ENCODE results near the gene CPD. TPM values are rescaled to one million over a fixed set of nuclear protein-coding genes. Genes with fewer than 3 reads are reported as not detected.
"Not testable (repeated sequence)": the region's sequence is repeated elsewhere in the genome, so short reads cannot be mapped to it uniquely, and the experiment has no call there.

The CPD gene
- total RNA-seq = 10 to 100 TPM; 18.6 to 23.3 TPM

DNA sequence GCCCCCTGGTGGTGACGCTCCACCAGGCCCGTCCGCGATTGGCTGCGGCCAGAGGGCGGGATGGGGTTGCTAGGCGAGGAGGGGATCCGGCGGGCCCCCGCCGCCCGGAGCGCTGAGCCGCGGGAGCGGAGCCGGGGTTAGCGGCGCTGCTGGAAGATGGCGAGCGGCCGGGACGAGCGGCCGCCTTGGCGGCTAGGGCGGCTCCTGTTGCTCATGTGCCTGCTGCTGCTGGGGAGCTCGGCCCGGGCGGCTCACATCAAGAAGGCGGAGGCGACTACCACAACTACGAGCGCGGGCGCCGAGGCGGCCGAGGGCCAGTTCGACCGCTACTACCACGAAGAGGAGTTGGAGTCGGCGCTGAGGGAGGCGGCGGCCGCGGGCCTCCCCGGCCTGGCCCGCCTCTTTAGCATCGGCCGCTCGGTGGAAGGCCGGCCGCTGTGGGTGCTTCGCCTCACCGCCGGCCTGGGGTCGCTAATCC lies at the start of gene CPD:
Gene CPD (plus strand): TSS at position 103 of the 478 bp plus-strand sequence. CDS start 54 bp downstream, at position 157.
- POLR2A ChIA-PET = interaction anchor here (1.4 to 3.2 kb wide), 3 partner anchors 15 to 87 kb away, joined by 3 to 12 read pairs (median 4); partner anchors contain the start of gene BLMH
- Mint-ChIP-seq H3K27ac (peak within 1 kb of the TSS; percentile 95), H3K27me3 (peaks cover 2% of the 10 kb centered on the region), H3K4me1 (peaks cover 49% of the 10 kb centered on the region), H3K4me3 (peak within 1 kb of the TSS; percentile 98), H3K36me3 (no peaks in the 10 kb centered on the region), H3K9me3 (no peaks in the 10 kb centered on the region)
- peak; percentile 98 for DNase-seq
- peak; percentile 96 for ATAC-seq (ENCODE audit: low read depth)

DNA sequence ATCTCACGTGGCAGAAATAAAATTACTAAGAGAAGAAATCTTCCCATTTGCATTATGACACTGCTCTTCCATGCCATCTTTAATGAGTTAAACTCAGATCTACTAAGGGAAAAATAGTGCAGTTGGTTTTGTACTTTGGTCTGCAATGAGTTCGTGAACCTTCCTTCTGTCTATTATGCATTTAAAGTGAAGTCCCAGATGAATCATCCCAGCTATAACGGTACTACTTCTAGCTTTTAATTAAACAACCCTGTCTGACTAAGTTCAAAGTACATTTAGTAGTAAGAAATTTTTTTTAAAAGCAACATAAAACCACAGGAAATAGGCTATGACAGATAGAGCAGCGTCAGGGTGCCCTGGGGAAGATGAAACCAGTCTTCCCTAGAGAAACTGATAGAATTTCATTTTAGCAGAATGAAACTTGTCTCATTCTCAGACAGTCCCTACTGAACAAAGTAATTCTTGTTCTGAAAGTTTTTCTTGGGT lies 46.6 kb upstream of the CPD start:
- Mint-ChIP-seq H3K27me3 (no peaks in the 10 kb centered on the region), H3K4me1 (peaks cover 41% of the 10 kb centered on the region), H3K9me3 (peaks cover 2% of the 10 kb centered on the region), H3K4me3 (peak overlapping the region; percentile 71), H3K27ac (peak overlapping the region; percentile 82), H3K36me3 (no peaks in the 10 kb centered on the region)
- DNase-seq (no peak), ATAC-seq (ENCODE audit: low read depth) (peak; percentile 90)
- POLR2A ChIA-PET = interaction anchor here (0.6 to 0.7 kb wide), 3 partner anchors 27 to 41 kb away, joined by 3 to 4 read pairs (median 3); no protein-coding TSS in a partner anchor

DNA sequence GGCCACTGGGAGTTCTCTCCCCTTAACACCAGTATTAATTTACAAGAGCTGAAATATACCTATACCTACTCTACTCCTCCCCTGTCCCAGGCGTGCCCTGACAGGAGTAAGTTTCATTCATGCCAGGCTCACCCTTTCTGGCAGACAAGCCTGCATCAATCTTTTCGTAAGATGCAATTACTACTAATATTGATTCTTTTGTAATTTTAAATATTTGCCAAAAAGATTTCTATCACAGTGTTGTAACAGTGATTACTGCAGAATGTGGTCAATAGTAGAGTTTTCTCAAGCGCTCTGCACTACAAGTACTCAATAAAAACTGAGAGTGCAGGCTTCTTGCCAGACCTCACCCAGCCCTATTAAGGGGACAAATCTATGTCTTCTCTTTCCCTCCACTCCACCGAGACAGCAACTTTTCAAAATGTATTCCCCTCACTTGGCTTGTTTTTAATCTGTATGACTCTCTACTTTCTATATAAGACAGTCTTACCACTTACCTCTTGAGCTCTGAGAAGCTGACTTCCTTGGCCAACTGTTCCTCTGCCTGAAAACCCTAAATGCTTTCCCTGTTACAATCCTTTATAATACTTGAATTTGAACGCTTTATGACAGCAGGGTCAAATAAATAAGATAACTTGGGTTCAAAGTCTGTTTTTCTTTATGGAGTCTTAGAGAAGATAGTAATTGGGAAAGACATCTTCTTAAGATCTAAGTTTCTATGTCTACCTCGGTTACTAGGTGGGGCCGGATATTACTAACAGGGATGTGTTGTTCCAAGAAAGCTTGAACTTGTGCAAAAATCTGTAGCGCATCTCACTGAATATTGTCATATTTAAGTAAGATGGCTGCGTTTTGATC lies 45.0 kb upstream of the CPD start, which contains the start of gene TMIGD1:
Gene TMIGD1 (minus strand): TSS at position 555 of the 858 bp plus-strand sequence. CDS start 1,924 bp downstream, outside the sequence.
- Mint-ChIP-seq H3K4me1 (peaks cover 42% of the 10 kb centered on the region), H3K36me3 (no peaks in the 10 kb centered on the region), H3K9me3 (peaks cover 2% of the 10 kb centered on the region), H3K4me3 (no peak within 1 kb of the TSS), H3K27ac (peak within 1 kb of the TSS; percentile 82), H3K27me3 (peaks cover 4% of the 10 kb centered on the region)
- no peak for DNase-seq
- POLR2A ChIA-PET = interaction anchor here (1.0 kb wide), 1 partner anchor 10 kb away, joined by 3 read pairs; no protein-coding TSS in a partner anchor
- ATAC-seq (ENCODE audit: low read depth) = no peak

DNA sequence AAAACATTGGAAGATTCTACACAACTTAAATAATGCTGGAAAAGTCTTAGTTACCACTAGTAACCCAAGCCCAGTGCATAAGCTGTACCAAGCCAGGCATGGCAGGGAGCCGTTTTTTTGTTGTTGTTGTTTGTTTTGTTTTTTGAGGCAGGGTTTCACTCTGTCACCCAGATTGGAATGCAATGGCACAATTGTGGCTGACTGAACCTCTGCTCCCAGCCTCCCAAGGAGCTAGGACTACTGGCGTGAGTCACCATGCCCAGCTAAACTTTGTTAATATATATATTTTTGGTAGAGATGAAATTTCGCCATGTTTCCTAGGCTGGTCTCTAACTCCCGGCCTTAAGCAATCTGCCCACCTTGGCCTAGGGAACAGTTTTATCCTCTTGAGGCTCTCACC lies 44.3 kb upstream of the CPD start:
- POLR2A ChIA-PET = interaction anchor here (1.3 to 2.2 kb wide), 2 partner anchors 43 to 230 kb away, joined by 4 to 11 read pairs; partner anchors contain the start of gene BLMH
- Mint-ChIP-seq H3K36me3 (no peaks in the 10 kb centered on the region), H3K27ac (no peak overlapping the region), H3K27me3 (peaks cover 5% of the 10 kb centered on the region), H3K4me3 (no peak overlapping the region), H3K9me3 (peaks cover 2% of the 10 kb centered on the region), H3K4me1 (peaks cover 39% of the 10 kb centered on the region)
- DNase-seq (no peak), ATAC-seq (ENCODE audit: low read depth) (no peak)

DNA sequence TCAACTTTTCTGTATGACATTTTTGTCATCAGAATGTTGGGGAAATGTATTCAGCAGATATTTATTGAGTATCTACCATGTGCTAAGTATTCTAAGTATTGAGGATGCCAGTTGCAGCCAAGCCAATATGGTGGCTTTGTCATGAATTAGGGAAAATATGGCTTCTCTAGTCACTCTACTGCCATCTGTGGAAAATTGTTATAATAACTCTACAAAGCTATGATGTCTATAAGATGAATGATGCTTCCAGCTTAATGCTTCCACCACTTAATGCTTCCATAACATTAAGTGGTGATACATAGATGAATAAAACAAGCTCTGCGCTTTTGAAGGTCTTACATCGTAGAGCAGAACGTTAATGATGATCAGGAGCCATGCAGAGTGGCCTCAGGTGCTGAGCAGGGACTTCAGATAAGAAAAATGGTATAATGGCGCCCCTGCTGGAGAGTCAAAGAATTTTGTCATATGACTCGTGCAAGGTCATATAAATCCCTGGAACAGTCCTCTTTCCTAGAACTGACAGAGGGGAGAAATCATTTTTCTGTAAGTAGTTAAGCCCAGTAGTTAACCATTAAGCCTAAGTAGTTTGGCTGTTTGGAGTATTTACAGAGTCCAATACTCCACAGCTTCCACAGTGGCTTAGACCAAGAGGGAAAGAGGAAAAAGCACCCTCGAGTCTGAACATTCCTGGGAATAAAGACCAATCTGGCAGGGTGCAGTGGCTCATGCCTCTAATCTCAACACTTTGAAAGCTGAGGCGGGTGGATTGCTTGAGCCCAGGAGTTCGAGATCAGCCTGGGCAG lies 42.2 kb upstream of the CPD start:
- Mint-ChIP-seq H3K36me3 (no peaks in the 10 kb centered on the region), H3K27me3 (peaks cover 5% of the 10 kb centered on the region), H3K27ac (no peak overlapping the region), H3K4me3 (no peak overlapping the region), H3K9me3 (peaks cover 2% of the 10 kb centered on the region), H3K4me1 (peaks cover 32% of the 10 kb centered on the region)
- ATAC-seq (ENCODE audit: low read depth) = peak; percentile 32
- POLR2A ChIA-PET = interaction anchor here (1.0 to 2.2 kb wide), 2 partner anchors 45 to 232 kb away, joined by 3 to 11 read pairs; partner anchors contain the start of gene BLMH
- no peak for DNase-seq

DNA sequence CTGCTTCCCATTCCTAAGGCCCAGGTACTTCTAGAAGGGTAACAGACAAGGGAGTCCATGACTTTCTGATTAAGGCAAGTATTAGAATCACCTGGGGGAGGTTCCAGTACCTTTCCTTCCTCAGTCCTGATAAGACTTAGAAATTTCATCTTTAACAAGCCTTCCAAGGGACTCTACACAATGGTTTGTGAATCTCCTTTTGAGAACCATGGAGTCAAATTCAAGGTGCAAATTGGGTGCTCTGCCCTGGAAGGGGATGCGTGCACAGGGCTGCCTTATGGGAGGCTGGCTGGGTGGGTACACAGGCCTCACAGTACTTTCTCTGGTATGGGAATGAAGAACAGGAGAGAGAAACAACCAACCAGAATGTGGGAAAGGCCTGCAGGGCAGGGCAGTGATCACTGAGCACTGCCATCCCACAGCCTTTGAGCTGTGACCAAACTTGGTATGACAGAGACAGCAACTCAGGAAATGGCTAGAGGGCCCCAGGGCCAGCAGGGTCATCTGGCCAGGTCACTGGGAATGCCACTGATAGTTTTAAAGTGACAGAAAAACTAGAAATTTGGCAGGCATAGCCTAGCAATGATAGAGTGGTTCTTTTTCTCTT lies 41.2 kb upstream of the CPD start:
- no peak overlapping the region for H3K4me3 Mint-ChIP-seq

DNA sequence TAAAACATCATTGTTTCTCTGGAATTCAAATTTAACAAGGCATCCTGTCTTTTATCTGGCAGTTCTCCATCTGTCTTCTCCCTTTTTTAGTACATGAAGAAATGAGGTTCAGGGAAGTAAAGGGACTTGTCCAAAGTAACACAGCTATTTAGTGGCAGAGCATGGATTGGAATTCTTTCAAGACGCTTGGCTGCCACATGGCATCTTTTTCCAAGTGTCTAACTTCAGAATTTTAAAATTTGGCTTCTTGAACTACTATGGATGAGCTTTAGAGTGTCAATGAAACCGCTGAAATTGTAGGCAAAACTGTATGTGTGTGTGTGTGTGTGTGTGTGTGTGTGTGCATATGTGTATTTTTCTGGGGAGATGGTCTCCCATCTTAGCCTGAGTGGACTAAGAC lies 39.6 kb upstream of the CPD start:
- Mint-ChIP-seq H3K4me1 (peaks cover 17% of the 10 kb centered on the region), H3K27ac (no peak overlapping the region), H3K9me3 (peaks cover 2% of the 10 kb centered on the region), H3K27me3 (peaks cover 5% of the 10 kb centered on the region), H3K4me3 (no peak overlapping the region), H3K36me3 (no peaks in the 10 kb centered on the region)
- DNase-seq (no peak), ATAC-seq (ENCODE audit: low read depth) (no peak)
- POLR2A ChIA-PET = interaction anchor here (0.6 to 1.0 kb wide), 2 partner anchors 216 to 241 kb away, joined by 3 read pairs; no protein-coding TSS in a partner anchor

More for the DNA sequence above, 41.2 kb upstream of the CPD start:
- POLR2A ChIA-PET = no interaction called here
- ATAC-seq (ENCODE audit: low read depth) (no peak), DNase-seq (no peak)
- peaks cover 26% of the 10 kb centered on the region for H3K4me1 Mint-ChIP-seq
- peaks cover 2% of the 10 kb centered on the region for H3K9me3 Mint-ChIP-seq
- no peaks in the 10 kb centered on the region for H3K36me3 Mint-ChIP-seq
- H3K27ac Mint-ChIP-seq = no peak overlapping the region
- H3K27me3 Mint-ChIP-seq = peaks cover 5% of the 10 kb centered on the region

DNA sequence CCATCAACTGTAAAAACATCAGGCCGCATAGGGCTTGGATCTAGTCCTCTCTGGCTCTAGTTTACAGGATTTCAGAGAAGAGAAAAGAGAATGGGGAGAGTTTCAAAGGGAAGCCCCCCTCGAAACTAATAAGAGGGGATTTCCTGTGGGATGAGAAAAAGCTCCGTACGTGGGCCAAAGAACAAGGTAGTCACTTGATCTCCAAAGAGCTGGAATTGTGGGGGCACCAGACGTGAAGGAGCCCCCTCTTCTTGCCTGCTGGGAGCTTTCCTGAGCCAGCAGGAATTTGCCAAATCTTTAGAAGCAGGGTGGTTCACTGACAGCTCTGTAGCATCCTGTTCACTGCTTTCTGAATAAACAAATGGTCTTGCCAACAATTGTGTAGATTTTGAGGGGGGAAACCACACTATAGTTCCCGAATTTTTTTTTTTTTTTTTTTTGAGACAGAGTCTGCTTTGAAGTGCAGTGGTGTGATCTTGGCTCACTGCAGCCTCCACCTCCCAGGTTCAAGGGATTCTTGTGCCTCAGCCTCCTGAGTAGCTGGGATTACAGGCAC lies 37.8 kb upstream of the CPD start:
- peaks cover 5% of the 10 kb centered on the region for H3K27me3 Mint-ChIP-seq
- DNase-seq (no peak), ATAC-seq (ENCODE audit: low read depth) (no peak)
- H3K4me1 Mint-ChIP-seq = peaks cover 17% of the 10 kb centered on the region
- no peak overlapping the region for H3K27ac Mint-ChIP-seq
- POLR2A ChIA-PET = interaction anchor here (0.6 kb wide), 1 partner anchor 22 kb away, joined by 5 read pairs; no protein-coding TSS in a partner anchor
- no peaks in the 10 kb centered on the region for H3K36me3 Mint-ChIP-seq
- peaks cover 2% of the 10 kb centered on the region for H3K9me3 Mint-ChIP-seq
- H3K4me3 Mint-ChIP-seq = no peak overlapping the region

DNA sequence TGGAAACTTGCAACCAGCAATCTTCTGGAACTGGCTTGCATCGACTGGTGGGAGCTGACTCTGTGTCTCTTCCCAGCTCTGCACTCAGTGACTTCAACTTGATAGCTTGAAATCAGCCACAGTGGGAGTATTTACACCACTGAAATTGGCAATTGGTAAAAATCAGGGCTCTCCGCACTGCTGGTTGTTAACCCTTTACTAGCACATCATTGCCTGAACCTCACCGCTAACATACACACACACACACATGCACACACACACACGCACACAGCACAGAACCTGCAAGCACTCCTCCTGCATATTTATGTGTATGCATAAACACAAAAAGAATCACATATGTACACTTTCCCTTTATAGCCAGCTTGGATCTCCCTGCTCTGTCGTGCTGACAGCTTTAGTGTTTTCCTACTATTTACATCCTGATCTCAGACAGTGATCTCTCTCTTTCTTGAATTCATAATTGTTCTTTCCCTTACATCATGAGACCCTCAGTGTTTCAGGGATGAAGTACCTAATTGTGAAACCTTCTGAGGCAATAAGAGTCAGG lies 37.0 kb upstream of the CPD start:
- H3K27me3 Mint-ChIP-seq = peaks cover 5% of the 10 kb centered on the region
- H3K27ac Mint-ChIP-seq = no peak overlapping the region
- peaks cover 11% of the 10 kb centered on the region for H3K4me1 Mint-ChIP-seq
- H3K36me3 Mint-ChIP-seq = no peaks in the 10 kb centered on the region
- ATAC-seq (ENCODE audit: low read depth) (no peak), DNase-seq (no peak)
- H3K9me3 Mint-ChIP-seq = no peaks in the 10 kb centered on the region
- H3K4me3 Mint-ChIP-seq = no peak overlapping the region
- POLR2A ChIA-PET = no interaction called here

DNA sequence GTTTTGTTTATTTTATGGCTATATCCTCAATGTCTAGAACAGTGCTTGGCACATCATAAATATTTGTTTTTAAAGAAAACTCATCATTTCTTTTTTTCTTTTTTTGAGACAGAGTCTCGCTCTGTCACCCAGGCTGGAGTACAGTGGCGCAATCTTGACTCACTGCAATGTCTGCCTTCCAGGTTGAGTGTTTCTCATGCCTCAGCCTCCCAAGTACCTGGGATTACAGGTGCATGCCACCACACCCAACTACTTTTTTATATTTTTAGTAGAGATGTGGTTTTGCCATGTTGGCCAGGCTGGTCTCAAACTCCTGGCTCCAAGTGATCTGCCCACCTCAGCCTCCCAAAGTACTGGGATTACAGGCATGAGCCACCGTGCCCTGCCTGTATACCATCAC lies 35.5 kb upstream of the CPD start:
- H3K27me3 Mint-ChIP-seq; DNase-seq; ATAC-seq (ENCODE audit: low read depth); H3K9me3 Mint-ChIP-seq; H3K4me1 Mint-ChIP-seq; H3K4me3 Mint-ChIP-seq; POLR2A ChIA-PET; H3K36me3 Mint-ChIP-seq; H3K27ac Mint-ChIP-seq: not testable (repeated sequence)

DNA sequence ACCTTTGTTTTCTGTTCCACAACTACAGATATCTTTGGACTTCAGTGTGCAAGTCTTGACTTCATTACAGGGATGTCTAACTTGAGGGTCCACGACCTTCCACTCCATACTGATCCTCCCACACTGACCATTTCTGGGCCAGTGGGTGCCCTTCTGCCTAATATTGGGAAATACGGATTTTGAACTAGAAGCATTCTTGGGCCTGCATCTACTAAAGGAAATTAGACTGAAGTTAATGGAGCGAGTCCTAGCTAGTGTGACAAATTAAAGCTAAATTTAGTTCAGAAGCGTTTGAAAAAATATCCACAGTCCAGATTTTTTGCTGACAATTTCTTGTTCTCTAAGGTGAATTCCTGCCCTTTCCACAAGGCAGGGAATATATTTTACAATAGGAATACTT lies 34.9 kb upstream of the CPD start:
- H3K4me3 Mint-ChIP-seq = no peak overlapping the region
- H3K36me3 Mint-ChIP-seq = no peaks in the 10 kb centered on the region
- POLR2A ChIA-PET = no interaction called here
- ATAC-seq (ENCODE audit: low read depth) (no peak), DNase-seq (no peak)
- H3K27me3 Mint-ChIP-seq = peaks cover under 1% of the 10 kb centered on the region
- peaks cover 8% of the 10 kb centered on the region for H3K4me1 Mint-ChIP-seq
- H3K9me3 Mint-ChIP-seq = no peaks in the 10 kb centered on the region
- no peak overlapping the region for H3K27ac Mint-ChIP-seq
